Bronchial epithelial cell (primary cell): Measurements from ENCODE around the gene MYBPC3. TPM values are rescaled to one million over a fixed set of nuclear protein-coding genes. Genes with fewer than 3 reads are reported as not detected.
A peak's percentile ranks its signal among the peaks of the same experiment; 100 is the strongest.

ENCODE experiments used
- DNase-seq: peaks from one replicate; pipeline ENCODE4 v3.0.0-alpha.2; 2010; ENCODE audit warnings: low read depth
- FAIRE-seq: peaks from 2 replicates; lab custom pipeline; 2011; peaks lifted over from hg19 to GRCh38; lab: Jason Lieb, UNC
- H3K27me3 ChIP-seq: 2 replicates; pipeline ENCODE4 v1.5.1; 2011; ENCODE audit warnings: low read length; ENCODE audit not compliant: control insufficient read depth, insufficient read depth
- H3K36me3 ChIP-seq: 2 replicates; pipeline ENCODE4 v1.5.1; 2011; ENCODE audit warnings: low read length; ENCODE audit not compliant: control insufficient read depth, insufficient read depth
- H3K4me3 ChIP-seq: 2 replicates; pipeline ENCODE4 v1.5.1; 2011; ENCODE audit warnings: mild to moderate bottlenecking, low read depth, low read length, control low read depth
- total RNA-seq: library from RNA; depleted of rRNA; stranded (reverse); fragments of >200 nt; gene quantifications from 2 replicates; pipeline ENCODE4 v1.2.1, GENCODE V29; 2014
- TF ChIP-seq, protein P1 (sequence below): IDR thresholded peaks from 2 replicates; pipeline ENCODE4 v1.5.1; 2011; ENCODE audit warnings: mild to moderate bottlenecking, moderate library complexity, low read length, control low read depth, inconsistent platforms; ENCODE audit not compliant: insufficient read depth, severe bottlenecking

Gene MYBPC3
- total RNA-seq, 1 donor from 2014 or later: under 0.01 TPM

DNA sequence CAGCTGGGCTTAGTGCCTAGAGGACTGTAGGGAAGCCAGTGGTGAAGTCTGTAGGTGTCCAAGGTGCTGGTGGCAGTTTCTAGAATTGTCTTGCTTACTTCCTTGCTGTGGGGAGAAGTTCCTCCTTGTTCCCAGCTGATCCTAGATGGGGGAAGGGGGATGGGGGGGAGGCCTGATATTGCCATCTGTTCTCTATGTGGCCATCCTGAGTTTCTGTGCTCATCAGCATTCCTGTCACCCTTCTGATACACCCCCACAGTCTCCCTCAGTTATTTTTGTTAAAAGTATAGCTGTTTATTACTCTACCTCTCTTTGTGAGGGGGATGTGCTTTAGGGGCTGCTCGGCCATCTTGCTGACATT, 46.0 kb downstream of the MYBPC3 start:
- no peak overlapping the region for H3K4me3 ChIP-seq
- DNase-seq (no peak), FAIRE-seq (no peak)
- no peaks in the 10 kb centered on the region for H3K27me3 ChIP-seq
- H3K36me3 ChIP-seq: peaks cover 21% of the 10 kb centered on the region
- TF ChIP-seq, protein P1, sequence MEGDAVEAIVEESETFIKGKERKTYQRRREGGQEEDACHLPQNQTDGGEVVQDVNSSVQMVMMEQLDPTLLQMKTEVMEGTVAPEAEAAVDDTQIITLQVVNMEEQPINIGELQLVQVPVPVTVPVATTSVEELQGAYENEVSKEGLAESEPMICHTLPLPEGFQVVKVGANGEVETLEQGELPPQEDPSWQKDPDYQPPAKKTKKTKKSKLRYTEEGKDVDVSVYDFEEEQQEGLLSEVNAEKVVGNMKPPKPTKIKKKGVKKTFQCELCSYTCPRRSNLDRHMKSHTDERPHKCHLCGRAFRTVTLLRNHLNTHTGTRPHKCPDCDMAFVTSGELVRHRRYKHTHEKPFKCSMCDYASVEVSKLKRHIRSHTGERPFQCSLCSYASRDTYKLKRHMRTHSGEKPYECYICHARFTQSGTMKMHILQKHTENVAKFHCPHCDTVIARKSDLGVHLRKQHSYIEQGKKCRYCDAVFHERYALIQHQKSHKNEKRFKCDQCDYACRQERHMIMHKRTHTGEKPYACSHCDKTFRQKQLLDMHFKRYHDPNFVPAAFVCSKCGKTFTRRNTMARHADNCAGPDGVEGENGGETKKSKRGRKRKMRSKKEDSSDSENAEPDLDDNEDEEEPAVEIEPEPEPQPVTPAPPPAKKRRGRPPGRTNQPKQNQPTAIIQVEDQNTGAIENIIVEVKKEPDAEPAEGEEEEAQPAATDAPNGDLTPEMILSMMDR: no peak

DNA sequence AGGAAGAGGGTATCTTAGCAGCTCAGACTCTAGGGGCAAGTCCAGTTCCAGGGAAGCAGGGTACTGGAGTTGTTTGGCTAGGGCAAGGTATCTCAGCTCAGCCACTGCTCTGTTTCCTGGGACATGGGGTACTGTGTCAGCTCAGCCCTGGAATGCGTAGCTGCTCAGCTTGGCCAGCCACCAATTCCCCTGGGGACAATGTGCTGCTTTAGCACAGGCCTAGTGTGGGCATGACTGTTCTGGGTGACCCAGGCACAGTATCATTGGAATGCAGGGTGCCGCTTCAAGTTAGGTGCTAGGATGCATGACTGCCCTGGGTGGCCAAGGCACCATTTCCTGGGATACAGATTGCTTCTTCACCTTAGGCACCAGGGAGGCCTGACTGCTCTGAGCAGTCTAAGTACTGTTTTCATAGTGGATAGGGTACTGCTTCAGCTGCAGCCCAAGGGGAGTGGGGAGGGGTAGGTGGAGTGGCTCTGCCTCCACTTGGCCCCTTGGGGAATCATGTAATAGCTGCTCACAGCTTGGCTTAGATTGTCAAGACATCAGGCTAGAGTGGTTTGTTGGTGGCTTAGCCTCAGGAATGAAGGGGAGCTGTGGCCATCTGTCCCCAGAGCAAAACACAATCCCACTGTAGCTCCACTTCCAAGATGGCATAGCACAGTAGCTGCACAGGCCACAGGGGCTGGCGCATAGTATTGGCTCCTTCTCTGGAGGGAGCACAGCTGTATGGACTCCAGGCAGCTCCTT, 46.6 kb downstream of the MYBPC3 start:
- DNase-seq: no peak
- peaks cover 18% of the 10 kb centered on the region for H3K36me3 ChIP-seq
- TF ChIP-seq, protein P1: no peak
- H3K27me3 ChIP-seq: no peaks in the 10 kb centered on the region
- H3K4me3 ChIP-seq: no peak overlapping the region
- FAIRE-seq: no peak

DNA sequence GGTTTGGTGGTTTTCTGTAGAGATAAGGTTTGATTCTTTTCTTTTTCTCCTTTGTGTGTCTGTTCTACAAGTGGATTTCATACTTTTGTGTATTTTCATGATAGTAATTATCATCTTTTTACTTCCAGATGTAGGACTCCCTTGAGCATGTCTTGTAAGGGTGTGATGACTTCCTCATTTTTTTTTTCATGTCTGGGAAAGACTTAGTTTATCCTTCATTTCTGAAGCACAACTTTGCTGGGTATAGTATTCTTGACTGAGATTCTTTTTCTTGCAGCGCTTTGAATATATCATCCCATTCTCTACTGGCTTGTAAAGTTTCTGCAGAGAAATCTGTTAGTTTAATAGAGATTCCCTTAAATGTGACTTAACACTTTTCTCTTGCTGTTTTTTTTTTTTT, 49.6 kb downstream of the MYBPC3 start:
- H3K27me3 ChIP-seq: no peaks in the 10 kb centered on the region
- TF ChIP-seq, protein P1: no peak
- H3K4me3 ChIP-seq: no peak overlapping the region
- peaks cover 11% of the 10 kb centered on the region for H3K36me3 ChIP-seq
- DNase-seq: no peak
- no peak for FAIRE-seq

DNA sequence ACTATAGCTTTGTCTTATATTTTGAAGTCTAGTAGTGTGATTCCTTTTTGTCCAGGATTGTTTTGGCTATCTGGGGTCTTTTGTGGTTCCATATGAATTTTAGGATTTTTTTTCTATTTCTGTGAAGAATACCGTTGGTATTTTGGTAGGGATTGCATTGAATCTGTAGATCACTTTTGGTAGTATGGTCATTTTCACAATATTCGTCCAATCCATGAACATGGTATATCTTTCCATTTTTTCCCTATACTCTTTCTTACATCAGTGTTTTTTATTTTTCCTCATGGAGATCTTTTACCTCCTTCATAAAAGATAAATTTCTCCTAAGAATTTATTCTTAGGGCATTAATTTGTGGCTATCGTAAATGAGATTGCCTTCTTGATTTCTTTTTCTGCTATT, 53.4 kb downstream of the MYBPC3 start:
- TF ChIP-seq, protein P1: no peak
- H3K4me3 ChIP-seq: no peak overlapping the region
- no peaks in the 10 kb centered on the region for H3K27me3 ChIP-seq
- H3K36me3 ChIP-seq: peaks cover 5% of the 10 kb centered on the region
- FAIRE-seq (no peak), DNase-seq (no peak)

DNA sequence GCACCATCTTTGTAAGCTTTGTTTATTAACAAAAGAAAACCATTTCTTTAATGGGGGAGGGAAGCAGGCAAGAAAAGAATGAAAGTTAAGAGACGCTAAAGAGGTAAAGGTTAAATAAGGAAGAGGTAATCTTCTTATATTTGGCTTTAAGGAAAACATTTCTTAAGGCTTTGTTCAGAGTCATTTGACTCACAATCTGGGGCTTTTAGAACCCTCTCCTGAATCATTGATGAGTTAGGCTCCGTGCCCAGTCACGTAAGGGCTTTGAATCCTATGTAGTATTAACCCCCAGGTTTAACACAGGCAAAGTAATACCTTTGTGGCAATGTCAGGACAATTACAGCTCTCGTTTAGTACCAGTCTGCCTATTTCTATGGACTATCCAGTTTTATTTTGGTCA, 56.5 kb downstream of the MYBPC3 start:
- DNase-seq (peak; percentile 12), FAIRE-seq (no peak)
- H3K4me3 ChIP-seq: no peak overlapping the region
- H3K27me3 ChIP-seq: no peaks in the 10 kb centered on the region
- peaks cover 9% of the 10 kb centered on the region for H3K36me3 ChIP-seq
- TF ChIP-seq, protein P1: no peak

DNA sequence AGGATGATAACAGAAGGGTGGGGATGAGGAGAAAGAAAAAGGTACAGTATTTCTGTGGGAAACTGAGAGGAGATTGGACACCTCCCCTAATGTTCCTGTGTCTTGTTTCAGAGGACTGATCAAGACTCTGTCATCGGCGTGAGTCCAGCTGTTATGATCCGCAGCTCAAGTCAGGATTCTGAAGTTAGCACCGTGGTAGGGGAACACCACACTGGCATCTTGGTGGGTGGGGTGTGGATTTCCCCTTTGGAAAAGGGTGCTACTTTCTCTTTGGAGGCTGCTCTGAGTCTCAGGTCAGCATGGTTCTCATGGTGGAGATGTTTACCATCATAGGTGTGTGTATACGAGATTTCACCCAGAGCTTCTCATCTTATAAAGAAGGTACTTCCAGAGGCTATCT, 57.1 kb downstream of the MYBPC3 start:
- Histone ChIP-seq H3K36me3 (peaks cover 9% of the 10 kb centered on the region), H3K4me3 (no peak overlapping the region), H3K27me3 (no peaks in the 10 kb centered on the region)
- TF ChIP-seq, protein P1: no peak
- FAIRE-seq (no peak), DNase-seq (no peak)
